Activated T-cell treated with anti-CD3 and anti-CD28 coated beads for 1 hour (primary cell): ENCODE data around the gene ITFG1.
"Not testable (repeated sequence)": the region's sequence is repeated elsewhere in the genome, so short reads cannot be mapped to it uniquely, and the experiment has no call there.

Source experiments
- DNase-seq: peaks from one replicate; pipeline ENCODE4 v3.0.0-alpha.2; 2020; ENCODE audit warnings: low read depth

Gene ITFG1

DNA sequence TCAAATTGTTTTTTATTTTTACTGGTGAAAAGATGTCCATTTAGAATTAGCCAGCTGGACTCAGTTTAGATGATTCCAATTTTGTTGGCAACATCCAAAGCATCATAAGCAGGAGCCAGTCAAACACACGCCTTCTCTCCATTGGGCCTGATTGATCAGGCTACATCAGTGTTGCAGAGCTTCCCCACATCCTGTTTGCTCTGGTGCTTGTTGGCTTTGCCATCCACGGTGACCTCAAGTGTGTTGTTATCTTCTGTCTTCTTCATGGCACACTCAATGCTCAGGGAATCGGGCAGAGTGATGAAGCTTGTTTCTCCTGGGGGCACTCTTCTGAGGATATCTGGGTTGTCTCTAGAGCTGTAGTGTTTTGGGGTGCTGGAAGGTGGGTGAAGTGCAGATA lies 310.8 kb downstream of the ITFG1 start:
- DNase-seq: no peak

DNA sequence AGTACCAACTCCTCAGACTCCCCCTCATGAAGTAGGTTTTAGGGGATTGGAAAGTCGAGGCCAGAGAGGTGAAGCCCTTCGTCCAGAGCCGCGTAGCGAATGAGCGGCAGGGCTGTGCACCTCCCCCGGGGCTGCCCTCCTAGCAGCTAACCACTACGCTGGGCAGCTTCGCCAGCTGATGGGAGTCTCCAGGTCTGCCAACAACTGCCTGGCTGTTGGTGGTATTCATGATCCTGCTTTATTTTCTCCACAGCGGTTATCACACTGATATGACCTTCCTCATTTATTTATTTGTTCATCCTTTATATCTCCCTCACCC lies 316.3 kb downstream of the ITFG1 start:
- DNase-seq: no peak

DNA sequence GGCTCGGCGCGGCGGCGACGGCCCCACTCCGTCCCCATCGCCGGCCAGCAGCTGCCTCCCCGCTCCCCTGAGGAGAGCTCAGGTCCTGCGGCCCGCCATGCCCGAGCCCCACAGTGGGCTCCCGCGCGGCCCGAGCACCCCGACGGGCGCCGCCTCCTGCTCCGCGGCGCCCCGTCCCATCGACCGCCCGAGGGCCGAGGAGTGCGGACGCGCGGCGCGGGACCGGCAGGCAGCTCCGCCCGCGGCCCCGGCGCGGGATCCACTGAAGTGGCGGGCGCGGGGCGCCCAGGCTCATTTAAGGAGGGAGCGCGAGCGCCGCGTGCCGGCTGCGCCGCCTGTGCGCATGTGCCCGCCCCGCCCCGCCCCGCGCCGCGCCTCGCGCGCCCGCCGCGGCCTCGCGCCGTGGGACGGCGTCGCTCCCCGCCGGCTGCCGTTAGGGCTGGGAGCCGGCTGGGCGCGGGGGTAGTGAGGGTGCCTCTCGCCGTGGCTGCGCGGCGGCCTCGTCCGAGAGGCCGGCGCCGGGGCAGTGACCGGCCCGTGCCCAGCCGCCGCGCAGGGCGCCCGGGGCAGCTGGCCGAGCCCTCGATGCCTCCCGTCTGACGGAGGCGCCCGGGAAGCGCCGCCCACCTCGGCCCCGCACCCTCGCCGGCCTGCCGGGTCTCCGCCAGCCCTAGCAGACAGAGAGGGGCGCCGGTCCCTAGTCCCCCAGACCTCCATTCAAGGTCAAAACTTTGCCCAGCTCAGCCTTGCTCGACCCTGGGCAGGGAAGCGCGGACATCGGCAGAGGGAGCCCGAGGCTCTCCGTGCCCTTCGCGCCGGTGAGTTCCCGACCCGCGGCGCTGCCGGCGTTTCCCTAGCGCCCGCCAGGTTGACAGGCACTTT lies 316.9 kb downstream of the ITFG1 start, which contains the start of gene NETO2:
TSS of gene NETO2 (minus strand) at position 269 of the 882 bp plus-strand sequence. CDS start 333 bp downstream, outside the sequence.
- DNase-seq: peak; percentile 52

DNA sequence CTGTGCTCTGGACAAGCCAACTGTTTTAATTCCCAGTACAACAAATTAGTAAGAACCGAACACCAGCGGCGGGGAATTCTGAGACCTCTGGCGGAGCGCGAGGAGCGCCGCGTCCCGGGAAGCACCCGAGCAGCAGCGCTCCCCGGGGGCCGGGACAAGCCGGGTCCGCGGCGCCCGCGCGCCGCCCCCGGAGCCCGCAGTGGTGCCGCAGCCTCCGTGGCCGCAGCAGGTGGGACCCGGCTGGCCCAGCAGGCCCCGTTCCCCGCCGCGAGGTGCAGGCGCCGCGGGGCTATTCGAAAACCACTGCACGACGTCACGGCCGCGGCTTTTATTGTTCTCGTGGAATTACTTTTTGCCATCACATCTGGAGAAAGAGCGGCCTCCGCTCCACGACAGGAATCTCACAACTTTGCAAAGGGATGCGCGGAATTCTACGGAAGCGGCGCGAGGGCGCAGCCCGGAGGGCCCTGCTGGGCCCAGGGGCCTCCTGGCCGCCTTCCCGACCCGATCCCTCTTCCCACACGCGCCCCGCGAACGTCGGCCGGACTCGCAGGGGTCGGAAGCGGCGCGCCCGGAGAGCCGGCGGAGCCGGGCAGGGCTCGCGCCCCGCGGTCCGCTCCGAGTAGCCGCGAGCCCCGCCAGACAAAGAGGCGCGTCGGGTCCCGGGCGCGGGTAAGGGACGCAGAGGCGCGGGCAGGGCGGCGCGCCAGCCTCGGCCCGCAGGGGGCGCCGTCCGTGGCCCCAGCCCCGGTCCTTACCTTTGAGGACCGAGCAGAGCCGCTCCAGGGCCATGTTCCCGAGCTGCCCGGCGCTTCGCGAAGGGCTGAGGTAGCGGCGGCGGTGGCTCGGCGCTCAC lies 317.8 kb downstream of the ITFG1 start:
- peak; percentile 36 for DNase-seq

DNA sequence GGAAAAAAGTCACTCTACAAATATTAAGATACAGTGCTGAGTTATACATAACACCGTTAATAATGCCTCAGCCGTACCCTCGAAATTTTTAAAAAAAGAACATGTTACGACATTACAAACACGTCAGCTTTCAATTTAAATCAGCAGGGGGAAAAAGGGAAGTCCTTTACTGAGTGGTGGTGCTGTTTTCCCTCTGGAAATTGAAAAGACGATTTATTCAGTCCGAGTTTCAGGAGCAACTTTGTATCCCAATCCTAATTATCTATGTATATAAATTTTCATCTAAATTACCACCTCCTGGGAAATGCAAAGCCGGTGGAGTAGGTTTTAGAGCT lies 318.4 kb downstream of the ITFG1 start:
- no peak for DNase-seq

DNA sequence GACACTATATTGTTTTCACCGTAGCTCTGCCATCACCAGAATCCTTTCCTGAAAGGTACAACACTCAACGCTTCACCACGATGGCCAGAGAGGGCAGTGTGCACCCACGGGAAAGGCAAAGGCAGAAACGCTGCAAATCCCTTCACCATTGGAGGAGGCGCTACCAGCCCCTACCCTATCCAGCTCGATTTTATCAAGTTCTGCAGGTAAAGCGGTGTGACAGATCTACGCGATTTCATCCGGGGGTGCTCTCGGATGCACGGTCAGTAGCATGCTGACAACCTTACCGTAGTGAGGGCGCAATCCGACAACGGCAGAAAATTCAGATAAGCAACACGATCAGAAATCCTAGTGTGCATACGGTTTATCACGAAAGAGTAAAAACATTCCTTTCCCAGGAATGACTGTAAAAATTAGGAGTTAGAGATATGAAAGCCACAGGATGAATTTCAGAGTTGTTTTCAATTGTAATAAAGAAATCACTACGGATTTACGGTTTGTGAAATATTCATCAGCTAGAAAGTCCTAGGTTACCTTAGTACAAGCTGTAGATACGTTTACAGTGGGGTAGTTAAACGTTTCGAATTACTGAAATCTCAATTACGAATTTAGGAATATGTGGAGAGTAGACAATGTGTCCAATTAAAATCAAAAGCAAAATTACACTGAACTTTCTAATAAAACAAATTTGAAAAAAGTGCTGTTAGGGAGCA lies 318.9 kb downstream of the ITFG1 start:
- DNase-seq: peak; percentile 76

DNA sequence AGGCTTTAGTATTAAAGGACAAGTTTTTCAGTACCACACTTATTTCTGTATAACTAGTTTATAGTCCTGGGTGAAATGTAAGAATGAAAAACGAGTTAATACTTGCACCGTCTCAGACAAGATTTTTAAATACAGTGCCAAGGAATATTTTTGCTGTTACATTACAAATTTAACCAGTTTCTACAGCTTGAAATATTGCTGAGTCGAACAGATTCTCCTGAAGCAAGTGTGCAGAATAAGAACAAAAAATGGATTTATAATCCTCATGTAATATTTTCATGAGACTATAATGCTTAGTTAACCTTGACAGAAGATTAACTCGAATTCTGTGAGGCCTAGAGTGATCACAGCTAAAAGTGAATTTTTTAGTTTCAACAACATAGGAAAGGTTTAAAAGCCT lies 320.2 kb downstream of the ITFG1 start:
- no peak for DNase-seq

DNA sequence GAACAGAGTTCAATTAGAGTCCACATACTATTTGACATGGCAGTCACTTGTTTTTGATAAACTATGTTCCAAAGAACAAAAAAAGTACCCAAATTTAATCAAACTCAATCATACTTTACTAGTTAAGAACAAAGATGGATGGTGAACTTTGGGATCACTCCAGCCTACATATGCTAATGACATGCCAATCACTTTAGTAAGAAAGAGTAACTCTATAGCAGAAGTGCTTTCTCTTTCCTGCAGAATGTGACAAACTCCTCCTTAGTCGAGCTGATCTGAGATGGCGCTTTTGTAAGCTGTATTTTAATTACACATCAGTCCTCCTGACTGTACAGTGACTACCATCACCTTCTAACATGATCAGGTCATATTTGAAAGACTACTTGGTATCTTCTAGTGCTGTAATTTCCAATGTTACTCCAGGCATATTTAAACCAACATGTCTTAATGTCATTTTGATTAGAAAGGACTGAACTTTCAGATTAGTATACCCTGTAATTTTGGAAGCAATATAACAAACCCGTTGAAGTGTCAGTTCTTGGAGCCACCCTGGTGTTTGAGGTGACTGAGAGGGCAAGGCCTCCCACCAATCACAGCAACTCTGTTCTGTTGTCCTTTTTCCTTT lies 321.2 kb downstream of the ITFG1 start:
- DNase-seq: no peak

DNA sequence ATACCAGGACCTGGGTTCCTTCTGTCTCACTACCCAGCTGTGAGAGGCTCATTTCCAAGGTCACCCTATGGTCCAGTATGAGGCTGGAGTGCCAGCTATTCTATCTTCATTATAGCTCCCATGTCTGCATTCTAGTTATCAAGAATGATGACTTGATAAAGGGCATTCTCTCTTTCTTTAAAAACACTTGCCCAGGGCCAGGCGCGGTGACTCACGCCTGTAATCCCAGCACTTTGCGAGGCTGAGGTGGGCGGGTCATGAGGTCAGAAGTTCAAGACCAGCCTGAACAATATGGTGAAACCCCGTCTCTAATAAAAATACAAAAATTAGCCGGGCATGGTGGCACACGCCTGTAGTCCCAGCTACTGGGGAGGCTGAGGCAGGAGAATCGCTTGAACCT lies 322.9 kb downstream of the ITFG1 start:
- DNase-seq: not testable (repeated sequence)

DNA sequence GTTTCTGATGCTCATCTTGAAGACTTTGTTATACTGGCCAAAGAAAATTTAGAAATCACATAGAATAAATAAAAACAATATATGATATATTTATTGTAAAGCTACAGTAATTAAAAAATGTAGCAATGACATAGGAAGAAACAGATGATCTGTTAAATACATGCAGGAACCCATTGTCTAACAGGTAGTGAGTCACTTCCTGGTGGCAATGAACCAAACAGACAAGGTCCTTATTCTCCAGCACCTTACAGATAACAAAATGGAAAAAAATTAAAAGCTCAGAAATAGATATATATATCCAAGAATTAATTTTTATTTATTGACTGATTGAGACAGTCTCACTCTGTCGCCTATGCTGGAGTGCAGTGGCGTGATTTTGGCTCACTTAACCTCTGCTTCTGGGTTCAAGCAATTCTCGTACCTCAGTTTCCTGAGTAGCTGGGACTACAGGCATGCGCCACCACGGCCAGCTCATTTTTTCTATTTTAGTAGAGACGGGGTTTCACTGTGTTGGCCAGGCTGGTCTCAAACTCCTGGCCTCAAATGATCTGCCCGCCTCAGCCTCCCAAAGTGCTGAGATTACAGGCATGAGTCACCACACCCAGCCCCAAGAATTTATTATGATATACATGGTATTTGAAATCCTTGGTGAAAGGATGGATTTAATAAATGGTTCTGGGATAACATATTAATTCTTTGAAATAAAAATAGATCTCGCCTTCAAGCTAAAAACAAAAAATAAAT lies 324.6 kb downstream of the ITFG1 start:
- no peak for DNase-seq

DNA sequence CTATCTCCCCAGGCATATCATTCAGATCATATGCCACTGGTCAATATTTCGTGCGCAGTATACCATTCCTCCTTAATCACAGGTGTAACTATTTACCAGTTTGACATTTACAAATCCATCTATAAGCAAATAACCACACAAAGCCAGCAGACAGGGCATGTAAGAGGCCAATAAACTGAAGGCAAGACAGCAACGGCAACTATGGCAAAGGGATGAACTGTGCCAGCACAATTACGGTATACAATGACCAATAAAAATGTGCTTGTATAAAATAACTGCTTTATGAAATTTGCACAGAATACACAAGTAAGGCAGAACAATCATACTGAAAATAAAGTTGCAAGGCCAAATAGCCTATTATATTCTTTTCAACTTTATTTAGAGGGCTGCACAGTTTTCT lies 326.3 kb downstream of the ITFG1 start:
- DNase-seq: no peak

DNA sequence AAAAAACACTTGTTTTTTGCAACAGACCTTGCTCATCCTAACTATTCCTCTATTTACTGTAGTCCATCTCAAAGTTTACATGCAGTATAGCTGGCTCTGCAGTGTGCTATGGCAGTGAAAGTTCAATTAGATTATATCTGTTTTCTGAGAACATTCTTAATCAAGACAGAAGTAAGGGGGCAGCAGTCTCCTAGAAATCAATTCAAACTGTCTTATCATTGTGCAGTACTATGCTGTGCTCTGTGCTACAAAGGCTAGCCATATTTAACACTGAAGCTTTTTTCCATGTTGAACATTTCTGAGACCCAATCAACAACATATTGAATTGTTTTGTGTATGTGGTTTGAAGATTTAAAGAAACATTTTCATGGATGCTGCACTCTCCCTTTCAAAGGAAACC lies 328.6 kb downstream of the ITFG1 start:
- DNase-seq: no peak

DNA sequence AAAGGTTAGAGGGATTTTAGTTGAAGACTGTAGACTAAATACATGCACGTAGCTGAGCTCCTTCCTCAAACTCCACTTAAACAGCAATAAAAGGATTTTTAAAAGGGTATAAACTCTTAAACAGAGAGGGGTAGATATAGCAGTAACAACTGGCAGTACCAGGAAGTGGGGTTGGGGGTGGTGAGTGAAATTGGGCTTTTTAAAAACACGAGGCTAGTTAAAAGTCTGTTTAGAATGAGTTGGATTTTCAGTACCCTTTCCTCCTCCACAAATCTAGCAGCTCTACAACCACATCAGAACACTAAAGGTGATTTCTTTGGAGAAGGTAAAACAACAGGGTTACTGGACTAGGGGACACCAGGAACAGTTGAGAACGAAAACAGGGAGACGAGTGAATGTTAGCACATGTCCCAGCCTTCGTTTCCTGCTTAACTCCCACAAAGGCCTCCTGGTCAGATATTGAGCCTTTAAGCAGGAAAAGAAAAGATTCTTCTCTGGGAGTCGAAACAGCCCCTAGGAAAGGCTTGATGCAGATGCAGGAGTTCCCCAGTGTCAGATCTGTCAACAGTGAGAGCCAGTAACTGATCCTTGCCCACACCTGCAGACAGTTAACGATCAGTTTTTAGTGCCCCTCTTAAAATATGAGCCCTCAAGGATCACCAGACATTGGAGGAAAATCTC lies 331.0 kb downstream of the ITFG1 start:
- DNase-seq: no peak

DNA sequence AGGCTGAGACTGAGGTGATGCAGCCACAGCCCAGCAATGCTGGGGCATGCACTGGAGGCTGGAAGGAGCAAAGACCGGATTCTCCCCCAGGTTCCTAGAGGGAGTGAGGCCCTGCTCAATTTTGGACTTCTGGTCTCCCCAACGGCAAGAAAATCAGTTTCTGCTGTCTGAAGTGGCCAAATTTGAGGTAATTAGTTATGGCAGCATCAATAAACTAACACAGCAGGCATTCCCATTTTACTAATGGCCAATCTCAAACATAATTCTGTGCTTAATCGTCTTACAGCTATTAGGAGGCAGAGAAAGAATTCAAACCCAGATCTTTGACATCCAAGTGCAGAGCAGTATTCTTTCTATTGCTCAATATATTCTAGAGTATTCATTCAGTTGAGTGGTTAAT lies 333.3 kb downstream of the ITFG1 start:
- no peak for DNase-seq

DNA sequence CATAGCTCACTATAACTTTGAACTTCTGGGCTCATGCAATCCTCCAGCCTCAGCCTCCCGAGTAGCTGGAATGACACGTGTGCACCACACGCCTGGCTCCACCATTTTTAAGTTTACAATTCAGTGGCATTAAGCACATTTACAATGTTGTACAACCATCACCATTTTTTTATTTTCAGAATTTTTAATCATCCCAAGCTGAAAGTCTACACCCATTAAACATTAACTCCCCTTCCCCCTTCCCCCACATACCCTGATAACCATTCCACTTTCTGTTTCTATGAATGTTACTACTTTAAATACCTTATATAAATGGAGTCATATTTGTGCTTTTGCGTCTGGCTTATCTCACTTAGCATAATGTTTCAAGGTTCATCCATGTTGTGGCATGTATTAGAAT lies 335.1 kb downstream of the ITFG1 start:
- no peak for DNase-seq

DNA sequence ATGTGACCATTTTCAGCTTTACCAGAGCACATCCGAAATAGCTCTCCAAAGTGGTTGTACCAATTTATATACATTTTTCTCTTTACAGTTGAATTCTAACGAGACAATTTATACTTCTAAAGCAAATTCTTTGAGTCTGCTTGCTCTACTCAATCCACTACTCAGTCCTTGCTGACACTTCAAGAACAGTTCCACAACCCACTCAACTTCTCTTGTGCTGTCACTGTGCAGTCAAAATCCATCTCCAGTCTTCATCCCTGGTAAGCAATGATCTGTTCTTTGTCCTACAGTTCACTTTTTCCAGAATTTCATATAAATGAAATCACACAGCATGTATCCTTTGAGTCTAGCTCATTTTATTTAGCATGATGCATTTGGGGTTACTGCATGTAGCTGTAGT lies 347.7 kb downstream of the ITFG1 start:
- no peak for DNase-seq

DNA sequence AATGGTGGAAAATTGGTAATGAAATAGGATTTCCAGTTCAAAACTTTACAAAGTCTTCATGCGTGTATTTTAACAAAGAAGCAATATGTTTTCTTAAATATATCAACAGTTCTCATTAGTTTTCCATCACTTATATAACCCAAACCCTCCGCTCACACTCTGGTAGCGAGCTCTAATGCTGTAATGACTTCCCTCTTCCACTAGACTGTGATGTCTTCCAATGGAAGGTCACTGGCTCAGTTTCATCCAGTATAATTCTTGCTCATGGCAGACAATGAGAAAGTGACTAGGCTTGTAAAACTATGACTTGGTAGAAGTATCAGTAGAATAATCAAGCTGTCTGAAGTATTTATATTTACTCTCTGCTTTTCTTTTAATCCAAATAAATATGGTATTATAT lies 349.9 kb downstream of the ITFG1 start:
- DNase-seq: no peak

DNA sequence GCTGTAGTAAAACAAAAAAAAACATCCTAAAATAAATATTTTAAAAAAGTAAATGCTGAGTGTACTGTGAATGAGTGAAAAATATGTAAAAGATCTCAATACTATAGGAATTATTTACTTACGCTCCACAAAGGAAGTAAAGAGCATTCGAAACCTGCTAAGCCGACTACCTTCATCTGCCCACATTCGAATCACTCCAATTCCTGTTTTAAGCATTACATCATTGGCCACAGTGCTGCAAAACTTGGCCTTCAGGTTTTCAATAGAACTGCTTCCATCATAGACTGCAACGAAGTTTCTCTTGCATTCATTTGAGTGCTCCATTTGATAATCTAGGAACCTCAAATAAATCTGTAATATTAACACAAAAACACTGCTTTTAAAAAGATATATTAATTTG lies 351.5 kb downstream of the ITFG1 start:
- DNase-seq: no peak
